ENCODE data around the gene CDH4.

DNA sequence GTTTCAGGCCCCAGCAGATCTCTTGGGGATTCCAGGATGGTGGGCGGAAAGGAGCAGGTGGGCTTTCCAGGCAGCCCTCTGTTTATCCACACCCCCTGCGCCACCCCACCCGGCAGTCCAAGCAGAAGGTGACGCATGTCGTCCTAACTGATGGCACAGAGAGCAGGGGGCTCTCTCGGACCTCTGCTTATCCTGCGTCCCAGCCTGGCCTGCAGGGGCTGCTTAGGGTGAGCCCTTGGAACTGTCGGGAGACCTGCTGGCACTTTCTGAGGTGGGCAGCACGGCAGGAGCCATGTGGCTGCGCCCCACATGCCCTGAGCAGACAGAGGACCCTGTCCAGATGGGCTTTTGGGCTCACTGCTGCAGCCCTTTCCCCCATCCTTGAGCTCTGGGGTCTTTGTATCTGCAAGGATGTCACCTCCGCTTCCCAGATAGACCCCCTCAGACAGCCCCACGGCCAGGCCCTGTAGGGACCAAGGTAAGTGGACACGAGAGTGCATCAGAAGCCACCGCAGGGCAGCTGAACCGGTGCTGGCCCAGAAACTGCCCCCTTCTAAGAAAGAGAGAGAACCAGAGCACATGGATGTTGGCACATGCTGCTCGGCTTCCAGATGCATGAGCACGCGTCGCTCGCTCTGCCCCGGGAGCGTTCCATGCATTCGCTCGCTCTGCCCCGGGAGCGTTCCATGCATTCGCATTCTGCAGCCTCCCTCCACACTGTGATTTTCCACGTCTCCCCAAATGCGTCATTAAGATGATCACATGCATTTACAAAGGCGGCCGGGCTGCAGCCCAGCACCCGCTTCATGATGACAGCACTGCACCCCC, 566.9 kb downstream of the CDH4 start:
- TF ChIP-seq CTCF (conservative IDR thresholded peaks at IDR 0.05), result no peak
- TF ChIP-seq ZFX (IDR thresholded peaks at IDR 0.05), result no peak

Measured in C4-2B (cell line).